HUES48 (cell line): ENCODE measurements around the gene AURKA.

Experiments used
- H3K27ac ChIP-seq: one replicate; pipeline ENCODE4 v1.7.0; 2013; ENCODE audit warnings: low read depth, low read length, inconsistent platforms
- H3K27me3 ChIP-seq: 2 replicates; pipeline ENCODE4 v1.6.1; 2013; ENCODE audit warnings: mild to moderate bottlenecking, low read length; ENCODE audit not compliant: control insufficient read depth, insufficient read depth
- H3K36me3 ChIP-seq: 2 replicates; pipeline ENCODE4 v1.6.1; 2013; ENCODE audit warnings: low read length; ENCODE audit not compliant: control insufficient read depth, insufficient read depth
- H3K4me1 ChIP-seq: 2 replicates; pipeline ENCODE4 v1.6.1; 2013; ENCODE audit warnings: mild to moderate bottlenecking, low read length; ENCODE audit not compliant: control insufficient read depth, insufficient read depth
- H3K4me3 ChIP-seq: 2 replicates; pipeline ENCODE4 v1.5.1; 2013; ENCODE audit warnings: mild to moderate bottlenecking, low read depth, low read length
- H3K9ac ChIP-seq: 2 replicates; pipeline ENCODE4 v1.6.1; 2013; ENCODE audit warnings: mild to moderate bottlenecking, low read depth, low read length, moderate library complexity
- H3K9me3 ChIP-seq: 2 replicates; pipeline ENCODE4 v1.6.1; 2013; ENCODE audit warnings: low read length; ENCODE audit not compliant: control insufficient read depth, insufficient read depth

Gene AURKA

DNA sequence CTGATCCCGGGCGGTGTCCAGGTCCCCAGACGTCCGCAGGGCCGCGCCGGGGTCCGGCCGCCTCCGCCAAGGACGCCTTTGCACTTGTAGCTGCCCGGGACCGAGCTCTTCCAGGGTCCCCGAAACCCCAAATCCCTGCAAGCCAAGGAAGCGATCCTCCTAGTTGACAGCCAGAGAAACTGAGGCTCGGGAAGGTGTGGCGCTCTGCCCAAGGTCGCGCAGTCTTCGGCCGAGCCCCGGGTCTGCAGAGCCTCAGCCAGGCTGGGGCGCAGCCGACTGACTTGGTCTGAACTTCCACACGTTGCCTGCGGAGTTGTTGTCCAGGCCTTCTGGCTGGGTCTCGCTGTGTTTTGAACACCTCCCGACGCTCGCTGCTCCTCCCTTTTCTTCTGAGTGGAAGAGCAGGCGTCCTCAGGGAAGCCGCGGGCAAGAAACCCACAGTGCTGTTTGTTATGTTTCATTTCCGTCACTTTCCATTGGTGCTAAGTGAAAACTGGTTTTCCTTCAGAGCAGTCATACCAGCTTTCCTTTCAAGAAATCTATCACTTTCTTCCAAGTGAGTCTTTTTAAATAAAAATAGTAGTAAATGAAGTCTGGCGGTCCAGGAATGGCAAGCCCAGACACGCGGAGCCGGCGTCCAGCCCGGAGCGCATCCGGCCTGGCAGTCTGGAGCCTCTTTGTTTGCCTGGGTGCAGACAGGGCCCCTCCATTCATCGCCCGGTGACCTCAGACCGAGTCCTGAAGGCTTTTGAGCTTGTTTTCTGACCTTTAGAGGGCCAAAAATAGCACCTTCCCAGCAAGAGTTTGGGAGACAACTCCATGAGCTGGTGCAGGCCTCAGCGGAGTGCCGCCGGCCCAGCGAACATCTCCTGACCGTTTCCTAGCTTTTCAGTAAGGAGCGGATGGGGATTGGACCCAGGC is 32.5 kb downstream of the AURKA start:
- no peak overlapping the region for H3K9ac ChIP-seq
- no peak overlapping the region for H3K27ac ChIP-seq

DNA sequence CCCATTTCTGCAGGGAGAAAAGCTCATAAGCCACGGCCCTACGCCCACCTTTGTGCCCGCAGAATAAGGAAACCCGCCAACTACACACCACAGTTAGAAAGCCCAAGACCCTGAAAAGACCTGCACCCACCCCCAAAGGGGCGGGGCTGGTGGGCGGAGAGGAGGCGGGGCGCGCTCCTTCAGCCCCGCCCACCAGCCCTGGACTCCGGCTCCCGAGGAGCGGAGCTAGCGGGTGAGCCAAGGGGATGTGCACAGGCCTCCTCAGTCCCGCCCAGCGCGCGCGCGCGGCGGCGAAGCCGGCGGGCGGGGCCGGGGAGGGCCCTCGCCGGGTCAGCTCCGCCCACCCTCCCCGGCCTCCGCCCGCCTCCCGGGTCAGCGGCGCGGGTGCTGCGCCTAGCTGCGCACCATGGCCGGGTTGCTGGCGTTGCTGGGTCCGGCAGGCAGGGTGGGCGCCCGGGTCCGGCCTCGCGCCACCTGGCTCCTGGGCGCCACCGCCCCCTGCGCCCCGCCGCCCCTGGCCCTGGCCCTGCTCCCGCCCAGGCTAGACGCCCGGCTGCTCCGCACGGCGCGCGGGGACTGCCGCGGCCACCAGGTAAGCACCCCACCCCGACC is 33.3 kb downstream of the AURKA start, which contains the start of gene FAM210B:
FAM210B (plus strand) TSS at position 375 of the 612 bp plus-strand sequence; CDS start at position 407, 32 bp downstream.
- H3K27me3 ChIP-seq, result peaks cover 5% of the 10 kb centered on the region; the same call in 1 of the 2 replicates

More for the DNA sequence above, 32.5 kb downstream of the AURKA start:
- H3K9me3 ChIP-seq, result no peaks in the 10 kb centered on the region
- H3K4me1 ChIP-seq, result peaks cover 14% of the 10 kb centered on the region; the same call in 1 of the 2 replicates
- H3K4me3 ChIP-seq, result peak overlapping the region; percentile 72
- H3K36me3 ChIP-seq, result no peaks in the 10 kb centered on the region
- peaks cover 5% of the 10 kb centered on the region; the same call in 1 of the 2 replicates for H3K27me3 ChIP-seq

GRCh38 chr20:56358070-56358469 is 33.9 kb downstream of the AURKA start:
- H3K27me3 ChIP-seq, result peaks cover 5% of the 10 kb centered on the region; the same call in 1 of the 2 replicates
- H3K4me3 ChIP-seq, result peak overlapping the region; percentile 45; the same call in 1 of the 2 replicates
- H3K4me1 ChIP-seq, result peaks cover 14% of the 10 kb centered on the region; the same call in 1 of the 2 replicates
- H3K36me3 ChIP-seq, result no peaks in the 10 kb centered on the region
- no peak overlapping the region for H3K9ac ChIP-seq
- no peak overlapping the region for H3K27ac ChIP-seq
- H3K9me3 ChIP-seq, result no peaks in the 10 kb centered on the region

More for the DNA sequence above, 33.3 kb downstream of the AURKA start, which contains the start of gene FAM210B:
- H3K9me3 ChIP-seq, result no peaks in the 10 kb centered on the region
- H3K4me3 ChIP-seq, result peak within 1 kb of the TSS; percentile 72
- H3K27ac ChIP-seq, result no peak within 1 kb of the TSS
- H3K36me3 ChIP-seq, result no peaks in the 10 kb centered on the region
- H3K9ac ChIP-seq, result no peak within 1 kb of the TSS
- H3K4me1 ChIP-seq, result peaks cover 14% of the 10 kb centered on the region; the same call in 1 of the 2 replicates

GRCh38 chr20:56353356-56353755 is 38.7 kb downstream of the AURKA start:
- no peaks in the 10 kb centered on the region for H3K36me3 ChIP-seq
- no peaks in the 10 kb centered on the region for H3K9me3 ChIP-seq
- H3K27me3 ChIP-seq, result peaks cover 24% of the 10 kb centered on the region
- H3K4me1 ChIP-seq, result peaks cover 8% of the 10 kb centered on the region
- H3K9ac ChIP-seq, result no peak overlapping the region
- no peak overlapping the region for H3K4me3 ChIP-seq
- no peak overlapping the region for H3K27ac ChIP-seq

- no peak overlapping the region for H3K9ac ChIP-seq
- H3K4me1 ChIP-seq, result peaks cover 12% of the 10 kb centered on the region
- H3K27me3 ChIP-seq, result peaks cover 32% of the 10 kb centered on the region
- H3K27ac ChIP-seq, result no peak overlapping the region
- no peaks in the 10 kb centered on the region for H3K9me3 ChIP-seq
- no peak overlapping the region for H3K4me3 ChIP-seq
- H3K36me3 ChIP-seq, result no peaks in the 10 kb centered on the region
Measured at GRCh38 chr20:56352345-56353055, 39.5 kb downstream of the AURKA start.

DNA sequence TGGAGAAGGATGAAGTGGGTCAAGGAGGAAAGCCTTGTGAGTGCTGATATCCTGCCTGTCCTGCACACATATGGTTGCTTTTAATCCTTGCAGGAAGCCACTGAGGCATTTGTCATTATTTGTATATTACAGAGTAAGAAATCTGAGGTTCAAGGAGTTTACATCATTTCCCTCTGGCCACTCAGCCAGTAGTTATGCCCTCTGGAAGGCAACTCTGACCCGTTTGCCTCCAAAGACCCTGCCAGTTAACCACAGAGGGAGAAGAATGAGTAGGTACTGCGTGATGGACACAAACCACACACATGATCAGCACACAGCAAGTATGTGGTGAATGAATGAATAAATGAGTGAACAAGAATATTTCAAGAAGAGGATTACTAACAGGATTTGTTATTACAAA is 41.2 kb downstream of the AURKA start:
- H3K9ac ChIP-seq, result no peak overlapping the region
- H3K27me3 ChIP-seq, result peaks cover 46% of the 10 kb centered on the region
- no peak overlapping the region for H3K27ac ChIP-seq
- peaks cover 12% of the 10 kb centered on the region for H3K4me1 ChIP-seq
- H3K4me3 ChIP-seq, result no peak overlapping the region
- no peaks in the 10 kb centered on the region for H3K9me3 ChIP-seq
- H3K36me3 ChIP-seq, result no peaks in the 10 kb centered on the region

GRCh38 chr20:56348746-56349145 is 43.3 kb downstream of the AURKA start:
- Histone ChIP-seq H3K27me3 (peaks cover 65% of the 10 kb centered on the region), H3K9ac (no peak overlapping the region), H3K4me3 (no peak overlapping the region), H3K4me1 (peaks cover 12% of the 10 kb centered on the region), H3K9me3 (no peaks in the 10 kb centered on the region), H3K27ac (peak overlapping the region; percentile 78), H3K36me3 (no peaks in the 10 kb centered on the region)

DNA sequence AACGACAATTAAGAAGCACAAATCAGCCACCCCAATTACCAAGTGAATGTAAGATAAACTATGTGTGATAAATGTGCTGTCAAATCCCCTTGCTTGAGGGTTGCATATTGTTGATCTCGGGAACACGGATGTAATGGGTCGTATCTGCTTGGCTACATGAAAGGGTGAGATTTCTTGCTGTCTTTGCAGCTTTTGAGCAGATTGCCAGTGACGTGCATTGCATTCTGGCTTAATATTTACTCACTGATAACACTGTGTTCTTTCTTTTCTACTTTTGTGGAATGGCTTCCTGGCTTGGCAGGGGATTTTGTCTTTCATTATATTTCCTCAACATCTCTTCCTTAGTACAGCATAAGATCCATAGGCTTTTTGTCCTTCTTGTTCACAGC is 43.7 kb downstream of the AURKA start:
- peaks cover 70% of the 10 kb centered on the region for H3K27me3 ChIP-seq
- H3K4me3 ChIP-seq, result peak overlapping the region; percentile 24
- peak overlapping the region; percentile 78 for H3K27ac ChIP-seq
- H3K36me3 ChIP-seq, result no peaks in the 10 kb centered on the region
- H3K4me1 ChIP-seq, result peaks cover 12% of the 10 kb centered on the region
- no peak overlapping the region for H3K9ac ChIP-seq
- no peaks in the 10 kb centered on the region for H3K9me3 ChIP-seq

GRCh38 chr20:56347628-56348304 is 44.2 kb downstream of the AURKA start:
- Histone ChIP-seq H3K27me3 (peaks cover 75% of the 10 kb centered on the region), H3K4me1 (peaks cover 12% of the 10 kb centered on the region), H3K9ac (no peak overlapping the region), H3K9me3 (no peaks in the 10 kb centered on the region), H3K27ac (peak overlapping the region; percentile 78), H3K36me3 (no peaks in the 10 kb centered on the region), H3K4me3 (peak overlapping the region; percentile 24)

- Histone ChIP-seq H3K9me3 (no peaks in the 10 kb centered on the region), H3K36me3 (no peaks in the 10 kb centered on the region), H3K4me3 (no peak overlapping the region), H3K27ac (no peak overlapping the region), H3K27me3 (peaks cover 80% of the 10 kb centered on the region), H3K4me1 (peaks cover 12% of the 10 kb centered on the region), H3K9ac (no peak overlapping the region)
Measured at GRCh38 chr20:56345911-56346310, 46.1 kb downstream of the AURKA start.
